Neural crest cell (in vitro differentiated cells): ENCODE data around the gene BABAM2. TPM values are rescaled to one million over a fixed set of nuclear protein-coding genes. Genes with fewer than 3 reads are reported as not detected.
A peak's percentile ranks its signal among the peaks of the same experiment; 100 is the strongest.

ENCODE experiments used
- DNase-seq: peaks from one replicate; pipeline ENCODE4 v3.0.0; 2021; ENCODE audit warnings: low read depth, mixed read lengths, low spot score
- H3K27ac Mint-ChIP-seq: one replicate; pipeline ENCODE4 v1.8.0; 2021; ENCODE audit warnings: mild to moderate bottlenecking, mixed read lengths; ENCODE audit not compliant: unreplicated experiment
- H3K27me3 Mint-ChIP-seq: 2 replicates; pipeline ENCODE4 v1.8.0; 2021; ENCODE audit warnings: low read depth, mild to moderate bottlenecking, mixed read lengths
- H3K36me3 Mint-ChIP-seq: 2 replicates; pipeline ENCODE4 v1.8.0; 2021; ENCODE audit warnings: low read depth, mild to moderate bottlenecking, mixed read lengths
- H3K4me1 Mint-ChIP-seq: 2 replicates; pipeline ENCODE4 v1.8.0; 2021; ENCODE audit warnings: mixed read lengths
- H3K4me3 Mint-ChIP-seq: one replicate; pipeline ENCODE4 v1.8.0; 2021; ENCODE audit warnings: mild to moderate bottlenecking, mixed read lengths
- H3K9me3 Mint-ChIP-seq: 2 replicates; pipeline ENCODE4 v1.8.0; 2021; ENCODE audit warnings: mixed read lengths
- CTCF ChIP-seq: fragments of 200-600 bp; sonication (generic); conservative IDR thresholded peaks from 2 replicates; pipeline ENCODE4 v1.5.0; 2021; ENCODE audit warnings: antibody characterized with exemption, mild to moderate bottlenecking
- total RNA-seq: library from RNA; stranded (reverse); gene quantifications from 2 replicates; pipeline ENCODE4 v1.2.1, GENCODE V29; 2021

BABAM2 gene
- total RNA-seq, 1 donor from 2014 or later, result 28.6 TPM

GRCh38 chr2:28322456-28322855, 431.9 kb downstream of the BABAM2 start:
- Mint-ChIP-seq H3K4me3 (no peak overlapping the region), H3K27ac (no peak overlapping the region), H3K36me3 (no peaks in the 10 kb centered on the region), H3K27me3 (no peaks in the 10 kb centered on the region), H3K4me1 (peaks cover 42% of the 10 kb centered on the region), H3K9me3 (no peaks in the 10 kb centered on the region)
- TF ChIP-seq CTCF, result no peak
- DNase-seq, result no peak

- peak overlapping the region; percentile 48 for H3K27ac Mint-ChIP-seq
- no peak overlapping the region for H3K4me3 Mint-ChIP-seq
- no peak for DNase-seq
- no peak for TF ChIP-seq CTCF
- H3K27me3 Mint-ChIP-seq, result no peaks in the 10 kb centered on the region
- peaks cover 42% of the 10 kb centered on the region for H3K4me1 Mint-ChIP-seq
- H3K9me3 Mint-ChIP-seq, result no peaks in the 10 kb centered on the region
- no peaks in the 10 kb centered on the region for H3K36me3 Mint-ChIP-seq
Observed at GRCh38 chr2:28322981-28323396, 432.5 kb downstream of the BABAM2 start.

GRCh38 chr2:28325173-28325566, 434.6 kb downstream of the BABAM2 start:
- peaks cover 47% of the 10 kb centered on the region for H3K4me1 Mint-ChIP-seq
- H3K9me3 Mint-ChIP-seq, result no peaks in the 10 kb centered on the region
- H3K36me3 Mint-ChIP-seq, result no peaks in the 10 kb centered on the region
- no peak overlapping the region for H3K27ac Mint-ChIP-seq
- no peak overlapping the region for H3K4me3 Mint-ChIP-seq
- no peak for DNase-seq
- H3K27me3 Mint-ChIP-seq, result no peaks in the 10 kb centered on the region
- TF ChIP-seq CTCF, result no peak

- H3K4me1 Mint-ChIP-seq, result peaks cover 47% of the 10 kb centered on the region
- no peak for DNase-seq
- H3K9me3 Mint-ChIP-seq, result peaks cover 4% of the 10 kb centered on the region
- H3K36me3 Mint-ChIP-seq, result no peaks in the 10 kb centered on the region
- H3K4me3 Mint-ChIP-seq, result no peak overlapping the region
- no peak overlapping the region for H3K27ac Mint-ChIP-seq
- TF ChIP-seq CTCF, result no peak
- no peaks in the 10 kb centered on the region for H3K27me3 Mint-ChIP-seq
Observed at GRCh38 chr2:28325567-28326468, 435.3 kb downstream of the BABAM2 start.

- H3K9me3 Mint-ChIP-seq, result peaks cover 5% of the 10 kb centered on the region
- DNase-seq, result no peak
- no peak overlapping the region for H3K4me3 Mint-ChIP-seq
- no peaks in the 10 kb centered on the region for H3K36me3 Mint-ChIP-seq
- no peak for TF ChIP-seq CTCF
- no peak overlapping the region for H3K27ac Mint-ChIP-seq
- H3K4me1 Mint-ChIP-seq, result peaks cover 43% of the 10 kb centered on the region
- no peaks in the 10 kb centered on the region for H3K27me3 Mint-ChIP-seq
Observed at GRCh38 chr2:28326469-28326805, 435.9 kb downstream of the BABAM2 start.
